ENCODE data around the gene PRKCH. TPM values are rescaled to one million over a fixed set of nuclear protein-coding genes. Genes with fewer than 3 reads are reported as not detected.

The PRKCH gene
- total RNA-seq, 2 experiments from 2014 or later, result 244 to 293 TPM

DNA sequence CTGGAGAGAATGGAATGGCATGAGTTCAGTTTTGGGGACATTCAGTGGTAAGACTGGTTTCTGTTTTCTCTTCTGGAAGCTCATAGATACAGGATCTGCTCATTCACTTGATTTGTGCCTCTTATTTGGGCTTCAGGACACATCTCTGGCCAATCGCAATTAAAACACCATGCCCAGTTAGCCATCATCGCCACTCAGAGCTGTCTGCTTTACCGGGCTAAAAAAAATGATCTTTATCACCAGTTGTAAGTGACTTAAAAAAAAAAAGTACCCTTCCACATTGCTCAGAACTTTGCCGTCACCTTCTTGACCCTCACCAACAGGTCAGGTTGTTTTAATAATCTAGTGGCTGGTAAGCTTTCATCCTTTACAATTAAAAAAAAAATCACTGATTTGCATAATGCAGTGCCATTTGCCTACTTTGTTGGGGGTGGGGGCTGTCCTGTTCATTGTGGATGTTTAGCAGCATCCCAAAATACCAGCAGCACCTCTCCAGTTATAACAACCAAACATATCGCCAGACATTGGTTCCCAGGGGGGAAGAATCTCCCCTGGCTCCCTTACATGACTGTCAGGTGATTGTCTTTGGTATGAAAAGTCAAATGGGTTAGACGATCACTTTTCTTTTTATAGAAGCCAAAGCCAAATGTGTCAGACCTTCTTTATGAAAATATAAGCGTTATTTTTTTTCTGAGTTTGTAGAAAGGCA is 150.1 kb downstream of the PRKCH start:
- H3K36me3 Mint-ChIP-seq (ENCODE audit: low read depth), result peaks cover 72% of the 10 kb centered on the region
- POLR2A ChIA-PET, result no interaction called here
- H3K9me3 Mint-ChIP-seq, result no peaks in the 10 kb centered on the region
- H3K27ac Mint-ChIP-seq, result peak overlapping the region; percentile 90
- H3K4me3 Mint-ChIP-seq, result peak overlapping the region; percentile 78
- peaks cover 90% of the 10 kb centered on the region for H3K4me1 Mint-ChIP-seq
- CTCF ChIA-PET, result interaction anchor here (0.7 to 1.8 kb wide), 8 partner anchors 10 to 278 kb away, joined by 3 to 6 read pairs (median 4); no protein-coding TSS in a partner anchor
- H3K27me3 Mint-ChIP-seq, result no peaks in the 10 kb centered on the region
- no peak for DNase-seq

DNA sequence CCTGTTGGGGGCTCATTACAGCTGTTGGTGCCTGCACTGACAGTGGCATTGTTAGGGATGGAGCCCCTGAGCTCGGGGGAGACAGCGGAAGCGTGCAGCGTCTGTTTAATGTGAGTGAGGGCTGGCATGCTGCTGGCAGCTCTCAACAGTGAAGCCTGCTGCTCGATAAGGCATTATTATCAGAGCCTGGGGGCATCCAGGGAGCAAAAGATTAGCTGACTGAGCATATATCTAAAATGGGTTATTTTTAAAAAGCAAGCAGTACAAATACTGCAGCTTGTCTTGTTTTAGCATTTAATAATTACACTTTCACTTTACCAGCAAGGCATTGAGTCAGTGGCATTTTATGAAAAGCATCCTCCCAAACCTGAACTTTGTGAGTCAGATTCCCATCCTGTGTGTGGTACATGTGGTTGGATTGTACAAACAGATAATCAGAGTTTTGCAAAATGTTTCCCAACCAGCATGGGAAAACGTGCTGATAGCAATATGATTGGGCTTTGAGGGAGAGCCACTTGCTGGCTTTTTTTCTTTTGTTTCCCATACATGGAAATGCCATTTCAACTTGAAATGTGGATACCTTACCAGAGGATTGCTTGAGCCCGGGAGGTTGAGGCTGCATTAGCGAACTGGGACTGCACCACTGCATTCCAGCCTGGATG is 150.8 kb downstream of the PRKCH start:
- peak; percentile 48 for DNase-seq
- peaks cover 93% of the 10 kb centered on the region for H3K4me1 Mint-ChIP-seq
- peak overlapping the region; percentile 78 for H3K4me3 Mint-ChIP-seq
- H3K36me3 Mint-ChIP-seq (ENCODE audit: low read depth), result peaks cover 67% of the 10 kb centered on the region
- no peaks in the 10 kb centered on the region for H3K27me3 Mint-ChIP-seq
- ChIA-PET POLR2A (interaction anchor here (0.5 kb wide), 1 partner anchor 247 kb away, joined by 3 read pairs; no protein-coding TSS in a partner anchor), CTCF (interaction anchor here (0.7 to 1.5 kb wide), 7 partner anchors 11 to 277 kb away, joined by 3 to 6 read pairs (median 3); no protein-coding TSS in a partner anchor)
- H3K27ac Mint-ChIP-seq, result peak overlapping the region; percentile 90
- H3K9me3 Mint-ChIP-seq, result no peaks in the 10 kb centered on the region

DNA sequence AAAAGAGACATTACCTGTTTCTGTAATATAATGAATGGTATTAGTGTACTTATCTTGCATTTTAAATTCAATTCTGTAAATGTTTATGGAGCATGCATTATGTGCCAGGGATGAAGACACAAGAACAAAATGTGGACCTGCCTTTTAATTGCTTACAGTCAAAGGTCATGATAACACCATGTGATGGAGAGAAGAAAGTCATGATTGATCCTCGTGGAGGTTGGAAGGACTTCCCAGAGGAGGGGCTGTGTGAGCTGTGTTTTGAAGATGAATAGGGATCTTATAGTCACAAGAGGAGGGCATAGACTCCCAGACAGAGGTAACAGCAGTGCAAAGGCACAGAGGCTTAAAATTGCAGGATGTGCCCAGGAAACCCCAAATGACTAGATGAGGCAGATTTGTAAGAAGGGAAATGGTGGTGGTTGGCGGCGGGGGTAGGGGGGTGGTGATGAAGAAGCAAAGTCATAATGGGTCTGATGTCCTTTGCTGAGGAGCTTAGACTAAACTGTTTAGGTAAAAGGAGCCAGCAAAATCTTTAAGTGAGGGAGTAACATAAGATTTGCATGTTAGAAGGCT is 151.5 kb downstream of the PRKCH start:
- no peaks in the 10 kb centered on the region for H3K9me3 Mint-ChIP-seq
- DNase-seq, result peak; percentile 78
- peak overlapping the region; percentile 90 for H3K27ac Mint-ChIP-seq
- peak overlapping the region; percentile 78 for H3K4me3 Mint-ChIP-seq
- H3K4me1 Mint-ChIP-seq, result peaks cover 94% of the 10 kb centered on the region
- ChIA-PET CTCF (interaction anchor here (0.6 to 1.6 kb wide), 3 partner anchors 18 to 364 kb away, joined by 3 to 5 read pairs (median 3); no protein-coding TSS in a partner anchor), POLR2A (interaction anchor here (0.5 to 1.0 kb wide), 2 partner anchors 47 to 199 kb away, joined by 3 to 4 read pairs; no protein-coding TSS in a partner anchor)
- peaks cover 68% of the 10 kb centered on the region for H3K36me3 Mint-ChIP-seq (ENCODE audit: low read depth)
- no peaks in the 10 kb centered on the region for H3K27me3 Mint-ChIP-seq

DNA sequence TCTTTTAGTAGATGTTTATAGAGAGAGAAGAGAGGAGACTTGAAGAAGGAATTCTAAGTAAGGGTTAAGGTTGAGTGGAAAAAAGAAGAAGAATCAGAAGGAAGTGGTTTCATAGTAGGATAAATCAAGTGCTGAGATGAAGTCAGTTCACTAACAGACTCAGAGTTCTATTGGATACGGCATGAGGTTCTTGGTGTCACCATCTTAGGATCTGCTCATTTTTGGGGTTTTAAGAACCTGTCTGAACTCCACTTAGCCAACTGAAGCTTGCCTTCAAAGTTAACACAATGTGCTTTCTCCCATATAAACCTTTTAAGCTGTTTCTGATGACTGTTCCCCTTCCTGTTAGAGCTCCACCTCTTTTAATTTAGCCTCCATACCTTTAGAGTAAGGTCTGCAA is 152.6 kb downstream of the PRKCH start:
- Mint-ChIP-seq H3K4me1 (peaks cover 94% of the 10 kb centered on the region), H3K9me3 (no peaks in the 10 kb centered on the region), H3K27ac (peak overlapping the region; percentile 85), H3K4me3 (no peak overlapping the region), H3K36me3 (ENCODE audit: low read depth) (peaks cover 67% of the 10 kb centered on the region), H3K27me3 (no peaks in the 10 kb centered on the region)
- no peak for DNase-seq
- POLR2A ChIA-PET, result interaction anchor here (0.6 kb wide), 1 partner anchor 139 kb away, joined by 5 read pairs; no protein-coding TSS in a partner anchor
- CTCF ChIA-PET, result interaction anchor here (1.0 to 1.8 kb wide), 6 partner anchors 8 to 151 kb away, joined by 3 to 5 read pairs (median 3); no protein-coding TSS in a partner anchor

DNA sequence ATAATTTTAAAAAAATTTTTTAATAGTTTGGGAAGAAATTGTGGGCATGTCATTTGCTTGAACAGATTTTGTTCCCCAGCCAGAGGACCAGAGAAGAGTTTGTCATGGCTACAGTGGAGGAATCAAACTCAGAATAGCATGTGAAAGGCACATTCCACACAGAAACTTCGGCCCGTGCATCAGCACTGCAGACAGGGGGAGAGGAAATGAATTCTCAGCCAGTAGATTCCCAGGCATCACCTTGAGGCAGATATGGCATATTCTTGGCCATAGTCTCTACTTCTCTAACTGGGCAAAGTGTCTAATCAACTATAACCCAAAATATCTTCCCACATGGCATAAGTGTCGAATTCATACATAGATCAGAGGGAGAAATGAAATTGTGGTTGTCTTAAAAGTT is 153.3 kb downstream of the PRKCH start:
- CTCF ChIA-PET, result interaction anchor here (0.9 to 1.8 kb wide), 5 partner anchors 9 to 192 kb away, joined by 3 read pairs; no protein-coding TSS in a partner anchor
- Mint-ChIP-seq H3K4me3 (no peak overlapping the region), H3K36me3 (ENCODE audit: low read depth) (peaks cover 70% of the 10 kb centered on the region), H3K27ac (peak overlapping the region; percentile 86), H3K9me3 (no peaks in the 10 kb centered on the region), H3K4me1 (peaks cover 94% of the 10 kb centered on the region), H3K27me3 (no peaks in the 10 kb centered on the region)
- POLR2A ChIA-PET, result no interaction called here
- DNase-seq, result no peak

DNA sequence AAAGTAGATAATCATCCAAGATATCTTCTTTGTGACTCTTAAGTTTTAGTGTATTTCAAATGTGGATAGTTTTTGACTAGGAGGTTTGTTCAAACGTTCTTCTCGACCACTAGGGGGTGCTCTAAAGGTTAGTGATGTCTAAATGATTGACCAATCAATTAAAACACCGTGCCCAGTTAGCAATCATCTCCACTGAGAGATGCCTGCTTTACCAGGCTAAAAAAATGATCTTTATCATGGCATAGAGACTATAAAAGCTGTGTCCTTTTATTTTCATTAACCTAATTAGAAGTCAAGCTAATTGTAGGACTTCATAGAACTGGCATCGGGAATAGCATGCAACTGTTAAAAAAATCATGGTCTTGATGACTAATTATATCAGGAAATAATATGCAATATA is 153.9 kb downstream of the PRKCH start:
- Mint-ChIP-seq H3K27me3 (no peaks in the 10 kb centered on the region), H3K4me1 (peaks cover 94% of the 10 kb centered on the region), H3K4me3 (peak overlapping the region; percentile 30), H3K9me3 (no peaks in the 10 kb centered on the region), H3K27ac (peak overlapping the region; percentile 86), H3K36me3 (ENCODE audit: low read depth) (peaks cover 66% of the 10 kb centered on the region)
- DNase-seq, result peak; percentile 54
- ChIA-PET POLR2A (no interaction called here), CTCF (interaction anchor here (0.9 to 2.9 kb wide), 9 partner anchors 10 to 256 kb away, joined by 3 to 14 read pairs (median 3); no protein-coding TSS in a partner anchor)

- Mint-ChIP-seq H3K36me3 (ENCODE audit: low read depth) (peaks cover 65% of the 10 kb centered on the region), H3K9me3 (no peaks in the 10 kb centered on the region), H3K4me3 (peak overlapping the region; percentile 48), H3K27ac (peak overlapping the region; percentile 93), H3K4me1 (peaks cover 94% of the 10 kb centered on the region), H3K27me3 (no peaks in the 10 kb centered on the region)
- CTCF ChIA-PET, result interaction anchor here (0.8 to 2.9 kb wide), 9 partner anchors 16 to 255 kb away, joined by 3 to 14 read pairs (median 3); no protein-coding TSS in a partner anchor
- POLR2A ChIA-PET, result interaction anchor here (0.7 to 1.4 kb wide), 3 partner anchors 153 to 221 kb away, joined by 3 to 5 read pairs (median 3); no protein-coding TSS in a partner anchor
- DNase-seq, result no peak
Observed at GRCh38 chr14:61476105-61476753, 154.8 kb downstream of the PRKCH start.

DNA sequence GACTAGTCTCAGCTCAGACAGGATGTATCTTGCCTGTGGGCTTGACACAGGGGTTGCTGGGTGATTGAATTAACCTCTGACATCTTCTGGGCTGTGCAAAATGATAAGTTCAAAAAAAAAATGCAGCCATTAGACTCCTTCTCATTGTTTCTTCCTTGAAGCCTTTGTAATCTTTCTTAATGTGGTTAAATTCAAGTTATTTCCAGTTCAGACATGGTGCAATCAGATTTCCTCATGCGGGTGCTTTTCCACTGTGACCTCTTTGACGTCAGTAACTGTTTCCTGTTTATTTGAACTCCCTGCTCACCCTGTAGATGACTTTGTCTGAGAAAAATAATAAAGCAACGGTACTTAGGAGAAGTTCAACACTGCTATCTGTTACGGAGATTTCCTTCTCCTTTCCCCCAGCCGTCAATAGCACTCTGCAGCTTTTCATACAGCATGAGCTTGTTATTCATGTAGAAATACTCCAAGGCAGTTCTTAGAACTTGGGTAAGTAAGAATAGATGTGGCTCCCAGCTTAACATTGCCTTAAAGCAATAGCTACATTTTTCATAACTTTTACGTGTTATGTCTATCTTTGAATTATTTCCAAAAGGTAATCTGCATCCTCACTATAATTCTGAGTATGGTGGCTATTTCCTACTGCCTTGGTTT is 155.5 kb downstream of the PRKCH start:
- peak; percentile 79 for DNase-seq
- H3K27ac Mint-ChIP-seq, result peak overlapping the region; percentile 93
- peaks cover 69% of the 10 kb centered on the region for H3K36me3 Mint-ChIP-seq (ENCODE audit: low read depth)
- H3K4me3 Mint-ChIP-seq, result peak overlapping the region; percentile 48
- CTCF ChIA-PET, result interaction anchor here (0.8 to 3.8 kb wide), 8 partner anchors 10 to 361 kb away, joined by 3 to 16 read pairs (median 4); no protein-coding TSS in a partner anchor
- peaks cover 94% of the 10 kb centered on the region for H3K4me1 Mint-ChIP-seq
- POLR2A ChIA-PET, result interaction anchor here (0.7 to 1.4 kb wide), 5 partner anchors 153 to 253 kb away, joined by 3 to 5 read pairs (median 3); no protein-coding TSS in a partner anchor
- no peaks in the 10 kb centered on the region for H3K9me3 Mint-ChIP-seq
- no peaks in the 10 kb centered on the region for H3K27me3 Mint-ChIP-seq

DNA sequence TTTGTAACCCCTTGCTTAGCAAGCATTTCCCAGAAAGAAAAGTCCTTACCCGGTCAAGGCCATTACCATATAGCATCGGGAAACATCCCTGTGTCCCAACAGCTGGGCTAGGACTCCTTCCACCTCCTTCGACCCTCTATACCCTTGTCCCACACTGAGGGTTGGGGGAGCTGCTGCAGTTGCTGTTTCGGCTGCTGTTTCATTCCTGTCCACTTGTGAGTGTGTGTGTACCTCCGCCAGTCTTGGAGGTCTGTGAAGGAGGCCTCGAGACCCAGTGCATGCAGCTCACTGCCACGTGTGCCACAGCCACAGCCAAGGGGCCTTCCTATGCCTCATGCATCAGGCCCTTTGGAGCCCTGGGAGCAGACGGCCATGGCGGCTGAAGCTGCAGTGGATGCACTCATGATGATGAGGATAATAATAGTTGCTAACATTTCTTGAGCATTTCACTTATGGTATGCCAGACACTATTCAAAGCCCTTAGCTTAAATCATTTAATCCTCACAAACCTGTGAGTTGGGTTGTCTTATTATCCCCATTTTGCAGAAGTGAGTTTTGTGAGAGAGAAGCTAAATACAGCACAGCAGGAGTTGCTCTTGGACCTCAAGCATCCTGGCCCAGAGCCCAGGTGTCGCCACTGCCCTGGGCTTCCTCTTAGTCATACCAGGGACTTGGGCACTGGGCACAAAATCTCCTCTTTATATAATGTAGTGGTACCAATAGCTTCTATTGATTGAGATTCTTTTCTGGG is 156.5 kb downstream of the PRKCH start:
- Mint-ChIP-seq H3K27ac (peak overlapping the region; percentile 93), H3K9me3 (no peaks in the 10 kb centered on the region), H3K27me3 (no peaks in the 10 kb centered on the region), H3K36me3 (ENCODE audit: low read depth) (peaks cover 74% of the 10 kb centered on the region), H3K4me1 (peaks cover 91% of the 10 kb centered on the region), H3K4me3 (peak overlapping the region; percentile 48)
- ChIA-PET POLR2A (interaction anchor here (0.8 to 1.4 kb wide), 3 partner anchors 185 to 252 kb away, joined by 3 to 5 read pairs (median 3); no protein-coding TSS in a partner anchor), CTCF (interaction anchor here (0.6 to 3.8 kb wide), 7 partner anchors 9 to 360 kb away, joined by 3 to 16 read pairs (median 4); partner anchors contain the start of gene PRKCH)
- DNase-seq, result peak; percentile 23

GRCh38 chr14:61478971-61479473 is 157.6 kb downstream of the PRKCH start:
- no peaks in the 10 kb centered on the region for H3K27me3 Mint-ChIP-seq
- no peaks in the 10 kb centered on the region for H3K9me3 Mint-ChIP-seq
- peak overlapping the region; percentile 93 for H3K27ac Mint-ChIP-seq
- peaks cover 86% of the 10 kb centered on the region for H3K4me1 Mint-ChIP-seq
- H3K36me3 Mint-ChIP-seq (ENCODE audit: low read depth), result peaks cover 75% of the 10 kb centered on the region
- H3K4me3 Mint-ChIP-seq, result peak overlapping the region; percentile 38
- ChIA-PET POLR2A (no interaction called here), CTCF (interaction anchor here (0.7 to 3.8 kb wide), 11 partner anchors 9 to 358 kb away, joined by 3 to 16 read pairs (median 3); no protein-coding TSS in a partner anchor)
- peak; percentile 49 for DNase-seq
